Measurements from ENCODE around the gene SPG7. TPM values are rescaled to one million over a fixed set of nuclear protein-coding genes. Genes with fewer than 3 reads are reported as not detected.
A peak's percentile ranks its signal among the peaks of the same experiment; 100 is the strongest.

The SPG7 gene
- total and polyA plus RNA-seq, 11 donors: 84.0 to 168 (median 95.9) TPM

GRCh38 chr16:89484923-89485679 is 23.1 kb upstream of the SPG7 start:
- DNase-seq (no peak), ATAC-seq (no peak)
- H3K27me3 ChIP-seq: no peaks in the 10 kb centered on the region
- H3K9me3 ChIP-seq: no peaks in the 10 kb centered on the region
- 59 to 70% (median 62%) methylated on average over 11 of the region's 11 CpGs for WGBS, 4 donors
- intact Hi-C loops (cut with DNase I): loop anchor here in 7 of 10 donors (5.0 to 10.0 kb wide), 10 partner anchors 33 to 153 kb away; no protein-coding TSS in a partner anchor
- no peak for TF ChIP-seq POLR2A (IDR thresholded peaks at IDR 0.05)
- no peak for TF ChIP-seq CTCF (IDR thresholded peaks at IDR 0.05)
- peaks cover 2 to 89% (median 78%) of the 10 kb centered on the region in 12 donors for H3K4me1 ChIP-seq
- H3K36me3 ChIP-seq: peaks cover 0 to 10% (median 0%) of the 10 kb centered on the region in 9 donors
- no peak overlapping the region for H3K4me3 ChIP-seq
- H3K27ac ChIP-seq: peak overlapping the region in 2 of 12 donors; percentile 5 to 47

GRCh38 chr16:89485701-89486246 is 22.4 kb upstream of the SPG7 start:
- no peak for TF ChIP-seq POLR2A (IDR thresholded peaks at IDR 0.05)
- no peak for TF ChIP-seq CTCF (IDR thresholded peaks at IDR 0.05)
- intact Hi-C loops (cut with DNase I): loop anchor here in 7 of 10 donors (5.0 to 10.0 kb wide), 9 partner anchors 33 to 153 kb away; no protein-coding TSS in a partner anchor
- Histone ChIP-seq H3K27me3 (no peaks in the 10 kb centered on the region), H3K36me3 (peaks cover 0 to 10% (median 0%) of the 10 kb centered on the region in 9 donors), H3K27ac (peak overlapping the region in 2 of 12 donors; percentile 5 to 47), H3K9me3 (no peaks in the 10 kb centered on the region), H3K4me1 (peaks cover 2 to 82% (median 75%) of the 10 kb centered on the region in 12 donors), H3K4me3 (no peak overlapping the region)
- DNase-seq: no peak
- no peak for ATAC-seq
- 46 to 52% (median 47%) methylated on average over 4 of the region's 4 CpGs for WGBS, 4 donors

- Histone ChIP-seq H3K4me3 (peak overlapping the region; percentile 56 to 100 (median 88)), H3K9me3 (no peaks in the 10 kb centered on the region), H3K27ac (peak overlapping the region; percentile 85 to 98 (median 94)), H3K36me3 (peaks cover 0 to 10% (median 0%) of the 10 kb centered on the region in 9 donors), H3K27me3 (no peaks in the 10 kb centered on the region), H3K4me1 (peaks cover 6 to 63% (median 54%) of the 10 kb centered on the region in 12 donors)
- peak in 4 of 12 donors; percentile 23 to 46 (median 32) for TF ChIP-seq CTCF (IDR thresholded peaks at IDR 0.05)
- no peak for TF ChIP-seq POLR2A (IDR thresholded peaks at IDR 0.05)
- intact Hi-C loops (cut with DNase I): loop anchor here in 7 of 10 donors (5.0 to 10.0 kb wide), 9 partner anchors 37 to 157 kb away; no protein-coding TSS in a partner anchor
- ATAC-seq: peak; percentile 13 to 64 (median 50)
- 0 to 2% (median 1%) methylated on average over 14 to 71 of the region's 71 CpGs for WGBS, 4 donors
- DNase-seq: peak; percentile 82 to 92 (median 86)
These were observed 18.9 kb upstream of the SPG7 start for GRCh38 chr16:89489040-89489897.

Measured in heart left ventricle (tissue), 16 donors.